K562 (cell line): ENCODE results near the gene DYSF. TPM values are rescaled to one million over a fixed set of nuclear protein-coding genes. Genes with fewer than 3 reads are reported as not detected.

Experiments
- ATAC-seq: fragments of 200-7000 bp; cut with Tn5 transposase; 3 replicates; pipeline ENCODE4 v1.9.1; 2020; ENCODE audit warnings: moderate library complexity
- BruUV-seq: library from RNA; stranded (reverse); fragments of 400-500 nt; replicated peaks from 2 replicates; lab custom pipeline; 2021; lab: Mats Ljungman, UMichigan
- CTCF ChIA-PET: fragments of 300-600 bp; formaldehyde crosslinking; extraction: SDS; loops from one replicate; lab custom pipeline; 2021; ENCODE audit warnings: low intra/inter-chr PET ratio; lab: Yijun Ruan, JAX
- POLR2A ChIA-PET: fragments of 300-600, 350-650 bp; sonication (Branson Sonifier 250); formaldehyde crosslinking; extraction: SDS; loops from one replicate; lab custom pipeline; 2021; ENCODE audit warnings: antibody characterized with exemption, inconsistent platforms; lab: Yijun Ruan, JAX
- DNase-seq, 4 experiments: peaks; one replicate each; pipeline versions ENCODE4 v3.0.0 to v3.0.0-alpha.2; 2011 to 2018; ENCODE audit warnings: low spot score in 3 of 4, mixed read lengths in 3 of 4; ENCODE audit errors: extremely low read depth in 1 of 4
- FAIRE-seq: peaks from 2 replicates; lab custom pipeline; 2011; peaks lifted over from hg19 to GRCh38; lab: Jason Lieb, UNC
- H2AFZ ChIP-seq: 2 replicates; pipeline ENCODE4 v1.6.0; 2011; ENCODE audit warnings: low read depth, low read length, control low read depth, inconsistent platforms
- H3K27ac ChIP-seq: fragments of 200-600 bp; 3 replicates; pipeline ENCODE4 v1.8.0; 2011; ENCODE audit warnings: low read depth, mild to moderate bottlenecking, control low read depth, inconsistent platforms, low read length, moderate library complexity, mixed read lengths; ENCODE audit errors: extremely low read depth
- H3K27me3 ChIP-seq, 2 experiments: fragments of 300-600 bp in 1 of 2; 2 replicates in 1 of 2; 3 replicates in 1 of 2; pipeline versions ENCODE4 v1.6.0 to v1.8.0; 2011; ENCODE audit warnings: inconsistent platforms in 2 of 2, low read length in 2 of 2, mild to moderate bottlenecking in 1 of 2, mixed read lengths in 1 of 2, moderate library complexity in 1 of 2; ENCODE audit not compliant: control insufficient read depth in 2 of 2, insufficient read depth in 2 of 2
- H3K36me3 ChIP-seq: fragments of 300-600 bp; 3 replicates; pipeline ENCODE4 v1.8.0; 2011; ENCODE audit warnings: mild to moderate bottlenecking, low read length, inconsistent platforms; ENCODE audit not compliant: control insufficient read depth, insufficient read depth
- H3K4me1 ChIP-seq, 2 experiments: fragments of 200-600 bp in 1 of 2; replicated peaks in 1 of 2; 2 replicates in 1 of 2; 3 replicates in 1 of 2; pipeline versions ENCODE4 v1.5.1 to v1.8.0; 2011; ENCODE audit warnings: inconsistent platforms in 2 of 2, low read length in 2 of 2, mild to moderate bottlenecking in 1 of 2, mixed read lengths in 1 of 2, moderate library complexity in 1 of 2; ENCODE audit not compliant: control insufficient read depth in 2 of 2, insufficient read depth in 2 of 2
- H3K4me2 ChIP-seq: 2 replicates; pipeline ENCODE4 v1.6.1; 2011; ENCODE audit warnings: low read length, control low read depth, inconsistent platforms, mixed read lengths; ENCODE audit not compliant: insufficient read depth
- H3K4me3 ChIP-seq: fragments of 200-600 bp; sonication (generic), shearing (Covaris generic); 2 replicates; pipeline ENCODE4 v1.5.1; 2016; ENCODE audit warnings: control low read depth, inconsistent platforms
- H3K79me2 ChIP-seq: fragments of 200-600 bp; 3 replicates; pipeline ENCODE4 v1.8.0; 2011; ENCODE audit warnings: low read length, inconsistent platforms; ENCODE audit not compliant: control insufficient read depth, insufficient read depth
- H3K9ac ChIP-seq, 2 experiments: 2 replicates each; pipeline versions ENCODE4 v1.6.0 to v1.6.1; 2011; ENCODE audit warnings: low read depth in 2 of 2, low read length in 2 of 2, control low read depth in 1 of 2, inconsistent platforms in 1 of 2, mild to moderate bottlenecking in 1 of 2, mixed read lengths in 1 of 2; ENCODE audit not compliant: insufficient read depth in 1 of 2
- H3K9me1 ChIP-seq: one replicate; pipeline ENCODE4 v1.6.0; 2011; ENCODE audit warnings: inconsistent platforms, mild to moderate bottlenecking, low read length, moderate library complexity; ENCODE audit not compliant: control insufficient read depth, insufficient read depth
- H3K9me3 ChIP-seq: replicated peaks from 2 replicates; pipeline ENCODE4 v1.5.1; 2011; ENCODE audit warnings: low read depth, low read length, inconsistent platforms; ENCODE audit not compliant: control insufficient read depth, insufficient read depth
- H4K20me1 ChIP-seq: replicated peaks from 2 replicates; pipeline ENCODE4 v1.6.1; 2011; ENCODE audit warnings: low read length, inconsistent platforms, mixed read lengths; ENCODE audit not compliant: control insufficient read depth, insufficient read depth
- CCNT2 ChIP-seq: IDR thresholded peaks from 2 replicates; pipeline ENCODE4 v1.6.1; 2011; ENCODE audit warnings: borderline replicate concordance, low read depth, mild to moderate bottlenecking, moderate library complexity, mixed read lengths, low read length; ENCODE audit not compliant: insufficient read length; ENCODE audit errors: extremely low read depth
- KHSRP ChIP-seq: fragments of 450-650 bp; IDR thresholded peaks from 2 replicates; pipeline ENCODE4 v1.6.1; 2017
- MEF2D ChIP-seq: conservative IDR thresholded peaks from 2 replicates; pipeline ENCODE4 v1.6.1; 2016; ENCODE audit warnings: low read depth, missing genetic modification characterization, missing compliant biosample characterization
- NCOA1 ChIP-seq: fragments of 450-650 bp; IDR thresholded peaks from 2 replicates; pipeline ENCODE4 v1.6.1; 2016; ENCODE audit warnings: low read depth
- NFE2L1 ChIP-seq: fragments of 450-650 bp; IDR thresholded peaks from 2 replicates; pipeline ENCODE4 v1.6.1; 2016; ENCODE audit warnings: missing genetic modification characterization, low read depth, mild to moderate bottlenecking, missing compliant biosample characterization, moderate library complexity, borderline replicate concordance
- POLR3A ChIP-seq: IDR thresholded peaks from 2 replicates; pipeline ENCODE4 v1.6.1; 2011; ENCODE audit warnings: borderline replicate concordance, mild to moderate bottlenecking, moderate library complexity; ENCODE audit not compliant: insufficient read length, insufficient read depth; ENCODE audit errors: extremely low read depth
- POU5F1 ChIP-seq: fragments of 150-350 bp; IDR thresholded peaks from 2 replicates; pipeline ENCODE4 v1.6.1; 2014; ENCODE audit warnings: borderline replicate concordance, low read length, low read depth, mild to moderate bottlenecking; ENCODE audit not compliant: partially characterized antibody
- RAD51 ChIP-seq: fragments of 450-650 bp; IDR thresholded peaks from 2 replicates; pipeline ENCODE4 v1.7.1; 2016; ENCODE audit warnings: low read depth, mild to moderate bottlenecking, borderline replicate concordance
- TFAM ChIP-seq: fragments of 250-450 bp; sonication (Bioruptor Pico); conservative IDR thresholded peaks from 2 replicates; pipeline ENCODE4 v1.5.0; 2021; ENCODE audit warnings: mild to moderate bottlenecking, moderate library complexity
- ZBTB8A ChIP-seq: fragments of 450-650 bp; IDR thresholded peaks from 2 replicates; pipeline ENCODE4 v1.6.1; 2018; ENCODE audit warnings: mild to moderate bottlenecking, moderate library complexity; ENCODE audit not compliant: partially characterized antibody
- ZNF347 ChIP-seq: fragments of 450-650 bp; formaldehyde crosslinking; IDR thresholded peaks from 2 replicates; pipeline ENCODE4 v1.4.0; 2020; ENCODE audit warnings: low read depth, mild to moderate bottlenecking, moderate library complexity
- ZNF717 ChIP-seq: fragments of 250-450 bp; sonication (Bioruptor Pico); IDR thresholded peaks from 2 replicates; pipeline ENCODE4 v1.5.0; 2021
- WGBS: fragments of 100-300 bp; shearing (Covaris generic); methylation state at CpG from one replicate; pipeline ENCODE4 v1.1.6; 2016; ENCODE audit warnings: low coverage, mixed read lengths; ENCODE audit not compliant: insufficient coverage; ENCODE audit errors: missing lambda C conversion rate; 5-methylcytosine and 5-hydroxymethylcytosine counted together
- in situ Hi-C: fragments of 300-500 bp; cut with MboI; formaldehyde crosslinking; loops from 4 replicates; pipeline ENCODE4 v1.15.0; 2018; ENCODE audit warnings: inconsistent platforms, mixed read lengths
- intact Hi-C: fragments of 100-400 bp; cut with micrococcal nuclease; formaldehyde crosslinking; loops from 2 replicates; pipeline ENCODE4 v1.14.2; 2022
- polyA plus RNA-seq, 8 experiments: library from polyadenylated mRNA; depleted of rRNA in 4 of 8; stranded (reverse) in 5 of 8; unstranded in 3 of 8; fragments of >200 nt; fragmentation: Nextera tagmentation in 2 of 8; fragmentation: Illumina TruSeq in 1 of 8; extraction: Ambion mirVana in 2 of 8; extraction: Trizol in 1 of 8; gene quantifications; 2 replicates each; pipeline versions ENCODE4 v1.2.1 to v1.2.3, GENCODE V29; 2011 to 2014; ENCODE audit warnings: inconsistent platforms in 1 of 8, missing spikeins in 1 of 8
- total RNA-seq, 7 experiments: library from RNA; depleted of rRNA in 6 of 7; stranded (reverse); fragments of >200 nt in 6 of 7; fragmentation: Illumina TruSeq in 2 of 7; extraction: Trizol in 2 of 7; gene quantifications; 2 replicates each; pipeline versions ENCODE4 v1.2.1 to v1.2.3, GENCODE V29; 2011 to 2021; ENCODE audit warnings: low replicate concordance in 1 of 7
- TF ChIP-seq, protein P1 (sequence below): fragments of 450-650 bp; formaldehyde crosslinking; conservative IDR thresholded peaks from 2 replicates; pipeline ENCODE4 v1.4.0; 2022; ENCODE audit warnings: mild to moderate bottlenecking, missing genetic modification characterization
- TF ChIP-seq, protein P2 (sequence below): fragments of 450-650 bp; IDR thresholded peaks from 2 replicates; pipeline ENCODE4 v1.6.1; 2016; ENCODE audit warnings: mild to moderate bottlenecking
- TF ChIP-seq, protein P3 (sequence below): fragments of 450-650 bp; IDR thresholded peaks from 2 replicates; pipeline ENCODE4 v1.6.1; 2016; ENCODE audit warnings: low read depth, mild to moderate bottlenecking, moderate library complexity

Gene DYSF
- total and polyA plus RNA-seq, 9 of the 15 experiments (the other 6 are each of a cell fraction or from before 2014, with no cell fraction given), result 0.01 to 0.80 (median 0.29) TPM

- H3K9me1 ChIP-seq, result no peaks in the 10 kb centered on the region
- peaks cover 0 to 15% of the 10 kb centered on the region in 2 experiments; a peak in 1 of 5 replicates for H3K27me3 ChIP-seq
- H3K9ac ChIP-seq, result no peak overlapping the region
- no peak overlapping the region for H3K27ac ChIP-seq
- no peaks in the 10 kb centered on the region for H3K79me2 ChIP-seq
- TF ChIP-seq NCOA1, result no peak
- TF ChIP-seq, protein P1, sequence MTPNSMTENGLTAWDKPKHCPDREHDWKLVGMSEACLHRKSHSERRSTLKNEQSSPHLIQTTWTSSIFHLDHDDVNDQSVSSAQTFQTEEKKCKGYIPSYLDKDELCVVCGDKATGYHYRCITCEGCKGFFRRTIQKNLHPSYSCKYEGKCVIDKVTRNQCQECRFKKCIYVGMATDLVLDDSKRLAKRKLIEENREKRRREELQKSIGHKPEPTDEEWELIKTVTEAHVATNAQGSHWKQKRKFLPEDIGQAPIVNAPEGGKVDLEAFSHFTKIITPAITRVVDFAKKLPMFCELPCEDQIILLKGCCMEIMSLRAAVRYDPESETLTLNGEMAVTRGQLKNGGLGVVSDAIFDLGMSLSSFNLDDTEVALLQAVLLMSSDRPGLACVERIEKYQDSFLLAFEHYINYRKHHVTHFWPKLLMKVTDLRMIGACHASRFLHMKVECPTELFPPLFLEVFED (CRISPR knock-in tag), result no peak
- no peak for TF ChIP-seq ZNF717 (CRISPR knock-in tag)
- no peak for TF ChIP-seq ZNF347 (CRISPR knock-in tag)
- no peak for TF ChIP-seq POU5F1
- TF ChIP-seq, protein P2, sequence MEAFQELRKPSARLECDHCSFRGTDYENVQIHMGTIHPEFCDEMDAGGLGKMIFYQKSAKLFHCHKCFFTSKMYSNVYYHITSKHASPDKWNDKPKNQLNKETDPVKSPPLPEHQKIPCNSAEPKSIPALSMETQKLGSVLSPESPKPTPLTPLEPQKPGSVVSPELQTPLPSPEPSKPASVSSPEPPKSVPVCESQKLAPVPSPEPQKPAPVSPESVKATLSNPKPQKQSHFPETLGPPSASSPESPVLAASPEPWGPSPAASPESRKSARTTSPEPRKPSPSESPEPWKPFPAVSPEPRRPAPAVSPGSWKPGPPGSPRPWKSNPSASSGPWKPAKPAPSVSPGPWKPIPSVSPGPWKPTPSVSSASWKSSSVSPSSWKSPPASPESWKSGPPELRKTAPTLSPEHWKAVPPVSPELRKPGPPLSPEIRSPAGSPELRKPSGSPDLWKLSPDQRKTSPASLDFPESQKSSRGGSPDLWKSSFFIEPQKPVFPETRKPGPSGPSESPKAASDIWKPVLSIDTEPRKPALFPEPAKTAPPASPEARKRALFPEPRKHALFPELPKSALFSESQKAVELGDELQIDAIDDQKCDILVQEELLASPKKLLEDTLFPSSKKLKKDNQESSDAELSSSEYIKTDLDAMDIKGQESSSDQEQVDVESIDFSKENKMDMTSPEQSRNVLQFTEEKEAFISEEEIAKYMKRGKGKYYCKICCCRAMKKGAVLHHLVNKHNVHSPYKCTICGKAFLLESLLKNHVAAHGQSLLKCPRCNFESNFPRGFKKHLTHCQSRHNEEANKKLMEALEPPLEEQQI, result no peak
- TF ChIP-seq, protein P3, sequence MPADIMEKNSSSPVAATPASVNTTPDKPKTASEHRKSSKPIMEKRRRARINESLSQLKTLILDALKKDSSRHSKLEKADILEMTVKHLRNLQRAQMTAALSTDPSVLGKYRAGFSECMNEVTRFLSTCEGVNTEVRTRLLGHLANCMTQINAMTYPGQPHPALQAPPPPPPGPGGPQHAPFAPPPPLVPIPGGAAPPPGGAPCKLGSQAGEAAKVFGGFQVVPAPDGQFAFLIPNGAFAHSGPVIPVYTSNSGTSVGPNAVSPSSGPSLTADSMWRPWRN, result no peak
- TF ChIP-seq NFE2L1 (tag), result no peak
- TF ChIP-seq CCNT2, result no peak
- TF ChIP-seq RAD51, result no peak
- no peak for TF ChIP-seq TFAM (CRISPR knock-in tag)
- TF ChIP-seq MEF2D (tag), result no peak
- no peak for TF ChIP-seq KHSRP
- no peak for TF ChIP-seq ZBTB8A
- TF ChIP-seq POLR3A, result no peak
- no TSS peak for BruUV-seq
- WGBS, result 7% methylated on average over 9 of the region's 9 CpGs
- FAIRE-seq, result no peak
- no peak overlapping the region for H3K4me2 ChIP-seq
- no peaks in the 10 kb centered on the region for H3K4me1 ChIP-seq
- POLR2A ChIA-PET, result interaction anchor here (1.6 kb wide), 1 partner anchor 10 kb away, joined by 9 read pairs; no protein-coding TSS in a partner anchor
- in situ Hi-C loops (no loop called here), intact Hi-C loops (no loop called here)
- no peaks in the 10 kb centered on the region for H3K9me3 ChIP-seq
- DNase-seq, result no peak
- no peaks in the 10 kb centered on the region; the same call in 1 of the 2 replicates for H4K20me1 ChIP-seq
- no peak overlapping the region for H3K4me3 ChIP-seq
- H2AFZ ChIP-seq, result no peak overlapping the region
- ATAC-seq, result no peak
- H3K36me3 ChIP-seq, result no peaks in the 10 kb centered on the region
- CTCF ChIA-PET, result no interaction called here
Observed at GRCh38 chr2:71496156-71496770, 42.9 kb downstream of the DYSF start.
